ENCODE measurements around the gene PPP2R5A. TPM values are rescaled to one million over a fixed set of nuclear protein-coding genes. Genes with fewer than 3 reads are reported as not detected.

Gene PPP2R5A
- polyA plus RNA-seq, 1 experiment = 31.5 TPM

- CTCF ChIA-PET = interaction anchor here (0.6 to 2.4 kb wide), 2 partner anchors 23 to 168 kb away, joined by 3 to 12 read pairs; no protein-coding TSS in a partner anchor
- POLR2A ChIA-PET = no interaction called here
Observed at GRCh38 chr1:212238552-212238951, 46.7 kb upstream of the PPP2R5A start.

DNA sequence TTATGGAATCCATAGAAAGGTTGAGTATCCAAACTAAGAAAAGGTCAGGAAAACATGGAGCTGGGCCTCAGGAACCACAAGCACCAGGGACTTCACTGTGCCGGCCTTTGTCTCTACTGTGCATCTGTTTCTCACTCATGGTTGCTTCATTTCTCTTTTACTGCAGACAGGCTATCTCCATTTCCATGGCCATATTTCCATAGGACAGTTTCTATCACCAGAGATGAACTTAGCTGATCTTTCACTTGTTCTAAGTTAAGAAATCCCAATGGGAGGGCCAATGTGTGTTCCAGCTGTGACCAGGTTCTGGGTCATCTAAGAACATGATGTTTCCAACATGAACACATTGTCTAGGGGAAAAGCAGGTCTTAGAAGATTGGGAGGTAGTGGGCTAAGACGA lies 43.7 kb upstream of the PPP2R5A start:
- Histone ChIP-seq H3K27ac (ENCODE audit: low read depth, low read length) (no peak overlapping the region), H3K27me3 (ENCODE audit: control insufficient read depth, insufficient read depth, low read length) (no peaks in the 10 kb centered on the region), H3K4me3 (ENCODE audit: low read depth, low read length) (no peak overlapping the region), H3K9me3 (ENCODE audit: control insufficient read depth, insufficient read depth, low read length) (no peaks in the 10 kb centered on the region)
- ChIA-PET POLR2A (no interaction called here), CTCF (interaction anchor here (1.0 kb wide), 1 partner anchor 171 kb away, joined by 3 read pairs; no protein-coding TSS in a partner anchor)
- DNase-seq (ENCODE audit: low read depth, low spot score) = no peak
- no peak for TF ChIP-seq CTCF (IDR thresholded peaks at IDR 0.05; ENCODE audit: low read depth, low read length)

More at GRCh38 chr1:212238552-212238951, 46.7 kb upstream of the PPP2R5A start:
- H3K4me3 ChIP-seq (ENCODE audit: low read depth, low read length) = no peak overlapping the region
- no peak for TF ChIP-seq CTCF (IDR thresholded peaks at IDR 0.05; ENCODE audit: low read depth, low read length)
- H3K27me3 ChIP-seq (ENCODE audit: control insufficient read depth, insufficient read depth, low read length) = no peaks in the 10 kb centered on the region
- DNase-seq (ENCODE audit: low read depth, low spot score) = no peak
- H3K27ac ChIP-seq (ENCODE audit: low read depth, low read length) = no peak overlapping the region
- H3K9me3 ChIP-seq (ENCODE audit: control insufficient read depth, insufficient read depth, low read length) = no peaks in the 10 kb centered on the region

GRCh38 chr1:212241957-212242287 lies 43.3 kb upstream of the PPP2R5A start:
- no peak overlapping the region for H3K27ac ChIP-seq (ENCODE audit: low read depth, low read length)

GRCh38 chr1:212242288-212242984 lies 42.8 kb upstream of the PPP2R5A start:
- H3K27me3 ChIP-seq (ENCODE audit: control insufficient read depth, insufficient read depth, low read length) = no peaks in the 10 kb centered on the region
- H3K4me3 ChIP-seq (ENCODE audit: low read depth, low read length) = no peak overlapping the region
- no peak overlapping the region for H3K27ac ChIP-seq (ENCODE audit: low read depth, low read length)
- no peak for DNase-seq (ENCODE audit: low read depth, low spot score)
- TF ChIP-seq CTCF (IDR thresholded peaks at IDR 0.05; ENCODE audit: low read depth, low read length) = no peak
- no peaks in the 10 kb centered on the region for H3K9me3 ChIP-seq (ENCODE audit: control insufficient read depth, insufficient read depth, low read length)
- POLR2A ChIA-PET = no interaction called here
- CTCF ChIA-PET = no interaction called here

More at GRCh38 chr1:212241957-212242287, 43.3 kb upstream of the PPP2R5A start:
- no peak for TF ChIP-seq CTCF (IDR thresholded peaks at IDR 0.05; ENCODE audit: low read depth, low read length)
- ChIA-PET POLR2A (no interaction called here), CTCF (interaction anchor here (1.0 kb wide), 1 partner anchor 171 kb away, joined by 3 read pairs; no protein-coding TSS in a partner anchor)
- H3K9me3 ChIP-seq (ENCODE audit: control insufficient read depth, insufficient read depth, low read length) = no peaks in the 10 kb centered on the region
- DNase-seq (ENCODE audit: low read depth, low spot score) = no peak
- no peaks in the 10 kb centered on the region for H3K27me3 ChIP-seq (ENCODE audit: control insufficient read depth, insufficient read depth, low read length)
- no peak overlapping the region for H3K4me3 ChIP-seq (ENCODE audit: low read depth, low read length)

- no peak for DNase-seq (ENCODE audit: low read depth, low spot score)
- Histone ChIP-seq H3K9me3 (ENCODE audit: control insufficient read depth, insufficient read depth, low read length) (no peaks in the 10 kb centered on the region), H3K27ac (ENCODE audit: low read depth, low read length) (no peak overlapping the region), H3K27me3 (ENCODE audit: control insufficient read depth, insufficient read depth, low read length) (no peaks in the 10 kb centered on the region), H3K4me3 (ENCODE audit: low read depth, low read length) (no peak overlapping the region)
- TF ChIP-seq CTCF (IDR thresholded peaks at IDR 0.05; ENCODE audit: low read depth, low read length) = no peak
- POLR2A ChIA-PET = no interaction called here
- CTCF ChIA-PET = no interaction called here
Observed at GRCh38 chr1:212242985-212243308, 42.3 kb upstream of the PPP2R5A start.

All from AG04450 (cell line).